H1 (cell line): ENCODE data around the gene ZNF625.

Experiments
- CTCF ChIP-seq, 3 experiments: IDR thresholded peaks; 1 replicate in 2 of 3; 2 replicates in 1 of 3; pipeline versions ENCODE4 v1.5.1 to v1.6.1; 2011; ENCODE audit warnings: low read length in 3 of 3, mild to moderate bottlenecking in 3 of 3, inconsistent platforms in 2 of 3, low read depth in 1 of 3, moderate library complexity in 1 of 3; ENCODE audit not compliant: insufficient read depth in 1 of 3; ENCODE audit errors: control extremely low read depth in 1 of 3
- EGR1 ChIP-seq: IDR thresholded peaks from 2 replicates; pipeline ENCODE4 v1.6.1; 2011; ENCODE audit warnings: low read depth, low read length, borderline replicate concordance
- EP300 ChIP-seq, 2 experiments: IDR thresholded peaks; 1 replicate in 1 of 2; 2 replicates in 1 of 2; pipeline ENCODE4 v1.6.1; 2011 to 2012; ENCODE audit warnings: low read depth in 2 of 2, low read length in 2 of 2, mild to moderate bottlenecking in 2 of 2, borderline replicate concordance in 1 of 2, inconsistent platforms in 1 of 2, moderate library complexity in 1 of 2
- EZH2 ChIP-seq: fragments of 200-600 bp; sonication (generic); IDR thresholded peaks from 2 replicates; pipeline ENCODE4 v1.7.1; 2012; ENCODE audit warnings: low read depth, mild to moderate bottlenecking, moderate library complexity, low read length, inconsistent platforms; ENCODE audit not compliant: severe bottlenecking
- HDAC2 ChIP-seq, 2 experiments: fragments of 300-600 bp in 1 of 2; sonication (generic) in 1 of 2; IDR thresholded peaks; 2 replicates each; pipeline ENCODE4 v1.6.1; 2011 to 2012; ENCODE audit warnings: low read depth in 2 of 2, low read length in 2 of 2, mild to moderate bottlenecking in 2 of 2, moderate library complexity in 2 of 2, borderline replicate concordance in 1 of 2, inconsistent platforms in 1 of 2
- MAX ChIP-seq: IDR thresholded peaks from 2 replicates; pipeline ENCODE4 v1.6.1; 2012; ENCODE audit warnings: inconsistent platforms
- NRF1 ChIP-seq: IDR thresholded peaks from 2 replicates; pipeline ENCODE4 v1.6.1; 2011; ENCODE audit warnings: mild to moderate bottlenecking, low read depth, low read length, improper control_type of control experiment
- PHF8 ChIP-seq: fragments of 200-600 bp; sonication (generic); conservative IDR thresholded peaks from 2 replicates; pipeline ENCODE4 v1.7.1; 2012; ENCODE audit warnings: low read depth, mild to moderate bottlenecking, inconsistent platforms, low read length, moderate library complexity
- POLR2A ChIP-seq, 2 experiments: IDR thresholded peaks; 1 replicate in 1 of 2; 2 replicates in 1 of 2; pipeline ENCODE4 v1.6.1; 2011; ENCODE audit warnings: low read depth in 2 of 2, low read length in 2 of 2, mild to moderate bottlenecking in 2 of 2; ENCODE audit errors: control extremely low read depth in 1 of 2
- POLR2AphosphoS5 ChIP-seq: IDR thresholded peaks from 2 replicates; pipeline ENCODE4 v1.6.1; 2011; ENCODE audit warnings: low read depth, low read length
- SIX5 ChIP-seq: IDR thresholded peaks from 2 replicates; pipeline ENCODE4 v1.6.1; 2011; ENCODE audit warnings: mild to moderate bottlenecking, low read depth, low read length
- SP1 ChIP-seq: IDR thresholded peaks from 2 replicates; pipeline ENCODE4 v1.6.1; 2011; ENCODE audit warnings: low read depth, low read length
- TAF1 ChIP-seq: IDR thresholded peaks from 2 replicates; pipeline ENCODE4 v1.6.1; 2011; ENCODE audit warnings: mild to moderate bottlenecking, low read depth, low read length
- TF ChIP-seq, protein P1 (sequence below): IDR thresholded peaks from 2 replicates; pipeline ENCODE4 v1.6.1; 2011; ENCODE audit warnings: low read depth, mild to moderate bottlenecking, low read length; ENCODE audit not compliant: insufficient read depth

GRCh38 chr19:12156223-12157058 lies at the start of gene ZNF625:
- TF ChIP-seq, protein P1, sequence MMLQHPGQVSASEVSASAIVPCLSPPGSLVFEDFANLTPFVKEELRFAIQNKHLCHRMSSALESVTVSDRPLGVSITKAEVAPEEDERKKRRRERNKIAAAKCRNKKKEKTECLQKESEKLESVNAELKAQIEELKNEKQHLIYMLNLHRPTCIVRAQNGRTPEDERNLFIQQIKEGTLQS: no peak
- TF ChIP-seq CTCF (IDR thresholded peaks at IDR 0.05; ENCODE audit: control extremely low read depth in 1 of 3, insufficient read depth in 1 of 3, low read depth in 1 of 3, low read length in 3 of 3): no peak
- no peak; the same call in 1 of the 2 replicates for TF ChIP-seq MAX
- TF ChIP-seq EZH2: no peak
- peak; percentile 96 for TF ChIP-seq POLR2AphosphoS5
- no peak for TF ChIP-seq NRF1
- TF ChIP-seq PHF8: peak; percentile 93
- TF ChIP-seq POLR2A (IDR thresholded peaks at IDR 0.05; ENCODE audit: control extremely low read depth in 1 of 2, low read depth in 2 of 2, low read length in 2 of 2): peak; percentile 93 to 98
- TF ChIP-seq SP1: peak; percentile 73; the same call in 1 of the 2 replicates
- TF ChIP-seq EP300 (IDR thresholded peaks at IDR 0.05; ENCODE audit: borderline replicate concordance in 1 of 2, low read depth in 2 of 2, low read length in 2 of 2): no peak
- 0 out of 4 replicates have a peak, but pooled peaks of 1 of the 2 experiments have one; percentile 16 for TF ChIP-seq HDAC2 (IDR thresholded peaks at IDR 0.05; ENCODE audit: borderline replicate concordance in 1 of 2, low read depth in 2 of 2, low read length in 2 of 2)
- no peak for TF ChIP-seq SIX5
- TF ChIP-seq EGR1: no peak
- TF ChIP-seq TAF1: peak; percentile 93
